Memory B cell (primary cell): ENCODE data around the gene TBC1D3D.
"Not testable (repeated sequence)": the region's sequence is repeated elsewhere in the genome, so short reads cannot be mapped to it uniquely, and the experiment has no call there.

Experiments used
- ATAC-seq: fragments of 150-1000 bp; cut with Tn5 transposase; 2 replicates; pipeline ENCODE4 v1.10.0; 2021; ENCODE audit warnings: low read depth, mild to moderate bottlenecking, moderate library complexity
- DNase-seq, 2 donors: peaks; one replicate each; pipeline ENCODE4 v3.0.0; 2022; ENCODE audit warnings: low spot score in 2 of 2
- H3K27ac Mint-ChIP-seq: one replicate; pipeline ENCODE4 v1.8.0; 2022; ENCODE audit warnings: mild to moderate bottlenecking, moderate library complexity, mixed read lengths
- H3K27me3 Mint-ChIP-seq: one replicate; pipeline ENCODE4 v1.8.0; 2022; ENCODE audit warnings: mixed read lengths
- H3K36me3 Mint-ChIP-seq: one replicate; pipeline ENCODE4 v1.8.0; 2022; ENCODE audit warnings: mild to moderate bottlenecking, mixed read lengths
- H3K4me1 Mint-ChIP-seq: one replicate; pipeline ENCODE4 v1.8.0; 2022; ENCODE audit warnings: mixed read lengths
- H3K4me3 Mint-ChIP-seq: one replicate; pipeline ENCODE4 v1.8.0; 2022; ENCODE audit warnings: mild to moderate bottlenecking, moderate library complexity, mixed read lengths
- H3K9me3 Mint-ChIP-seq: one replicate; pipeline ENCODE4 v1.8.0; 2022; ENCODE audit warnings: mixed read lengths

TBC1D3D gene

GRCh38 chr17:38003676-38004075, at the start of gene TBC1D3D:
TSS of gene TBC1D3D (plus strand) at chr17:38003976. CDS start at chr17:38005561, 1,585 bp downstream.
- not testable (repeated sequence) for H3K9me3 Mint-ChIP-seq, H3K4me3 Mint-ChIP-seq, H3K27me3 Mint-ChIP-seq, H3K36me3 Mint-ChIP-seq, H3K27ac Mint-ChIP-seq, H3K4me1 Mint-ChIP-seq, DNase-seq, ATAC-seq

GRCh38 chr17:37988960-37989359, 14.8 kb upstream of the TBC1D3D start, which contains the start of gene TBC1D3L:
TSS of gene TBC1D3L (minus strand) at chr17:37989060. CDS start at chr17:37987520, 1,540 bp downstream.
- not testable (repeated sequence) for H3K4me3 Mint-ChIP-seq, H3K36me3 Mint-ChIP-seq, H3K9me3 Mint-ChIP-seq, H3K4me1 Mint-ChIP-seq, H3K27me3 Mint-ChIP-seq, H3K27ac Mint-ChIP-seq, DNase-seq, ATAC-seq
